ENCODE data around the gene CLEC14A. TPM values are rescaled to one million over a fixed set of nuclear protein-coding genes. Genes with fewer than 3 reads are reported as not detected.

CLEC14A gene
- 83.6 and 149 TPM in 2 replicates for total RNA-seq

GRCh38 chr14:38255673-38256532 is at the start of gene CLEC14A:
Gene CLEC14A (minus strand): TSS chr14:38256093. CDS start chr14:38256022, 71 bp downstream.

GRCh38 chr14:38207736-38208617 is 47.9 kb downstream of the CLEC14A start, which contains the start of gene SSTR1:
Gene SSTR1 (plus strand): TSS chr14:38207904. CDS start chr14:38209390, 1,486 bp downstream.

Other genes with a start within 250 kb of the CLEC14A start
- gene SSTR1, start 48.2 kb downstream of the CLEC14A start, total RNA-seq: 0.11 TPM in 1 of 2 replicates, not detected in the other